Pulmonary artery endothelial cell (primary cell): ENCODE data around the gene SEPTIN2. TPM values are rescaled to one million over a fixed set of nuclear protein-coding genes. Genes with fewer than 3 reads are reported as not detected.
"Not testable (repeated sequence)": the region's sequence is repeated elsewhere in the genome, so short reads cannot be mapped to it uniquely, and the experiment has no call there.

Experiments
- DNase-seq: peaks from one replicate; pipeline ENCODE4 v3.0.0-alpha.2; 2011; ENCODE audit warnings: low read depth, low spot score
- total RNA-seq: library from RNA; depleted of rRNA; stranded (reverse); fragments of >200 nt; gene quantifications from 2 replicates; pipeline ENCODE4 v1.2.3, GENCODE V29; 2014

The SEPTIN2 gene
- total RNA-seq, 1 donor from 2014 or later, result 499 TPM

GRCh38 chr2:241313543-241314095 is 2.1 kb upstream of the SEPTIN2 start:
- no peak for DNase-seq

DNA sequence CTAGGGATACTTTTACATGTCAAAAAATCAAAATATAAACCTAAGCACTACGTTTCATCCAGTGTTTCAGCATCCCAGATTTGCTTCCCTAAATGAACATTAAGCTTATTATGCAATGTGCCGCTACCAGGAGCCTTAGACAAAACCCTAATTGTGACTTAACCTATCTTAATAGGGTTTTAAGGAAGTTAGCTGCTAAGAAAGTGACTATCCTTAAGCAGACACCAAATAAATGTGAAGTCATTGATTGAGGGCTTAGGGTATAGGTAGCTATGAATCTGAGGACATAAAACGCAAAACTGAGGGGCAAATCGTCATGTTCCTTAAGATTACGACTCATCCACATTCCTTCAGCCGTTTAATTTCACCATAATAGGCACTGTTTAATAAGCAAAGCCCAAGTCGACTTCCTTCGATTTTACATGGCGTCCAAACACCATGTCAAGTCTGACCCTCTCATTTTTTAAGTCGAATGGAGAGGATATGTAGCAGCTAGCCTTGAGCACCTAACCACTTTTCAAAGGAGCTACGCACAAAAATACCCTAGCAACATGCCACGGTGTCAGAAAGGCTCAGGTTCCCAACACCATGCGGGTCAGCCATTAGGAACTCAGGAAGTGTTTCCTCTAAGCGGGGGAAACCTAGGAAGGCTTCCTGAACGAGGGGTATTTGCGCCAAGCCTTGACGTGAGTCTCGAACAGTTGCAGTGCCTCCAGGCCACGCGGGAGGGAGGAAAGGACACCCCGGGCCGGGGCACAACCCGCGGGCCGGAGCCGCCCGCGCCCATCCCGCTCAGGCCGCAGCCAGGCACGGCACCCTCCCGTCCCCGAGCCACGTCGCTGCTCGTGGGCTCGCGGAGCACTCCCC is 1.3 kb upstream of the SEPTIN2 start:
- DNase-seq, result peak; percentile 15

- peak; percentile 95 for DNase-seq
Observed at GRCh38 chr2:241315093-241315878, 439 bp upstream of the SEPTIN2 start, which contains the start of gene HDLBP. Gene HDLBP, minus strand, starts transcription at chr2:241315672. Its CDS starts 48,803 bp downstream, at chr2:241266869.

DNA sequence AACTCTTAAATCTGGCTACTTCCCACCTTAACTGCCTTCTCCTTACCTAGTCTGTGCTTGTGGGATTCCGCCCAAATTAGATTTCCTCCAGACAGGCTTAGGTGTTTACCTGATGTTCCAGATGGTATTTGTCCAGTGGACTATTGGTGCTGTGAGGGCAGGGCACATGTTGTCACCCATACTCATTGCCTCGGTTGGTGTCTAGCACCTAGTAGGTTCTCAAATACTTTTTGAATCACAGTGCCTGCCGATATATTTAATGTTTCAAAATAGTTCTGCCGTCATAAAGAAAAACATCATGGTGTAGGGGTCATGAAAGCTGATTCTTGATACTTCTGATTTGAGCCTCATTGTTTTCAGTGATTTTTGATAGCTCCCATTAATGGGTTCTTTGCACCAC is 1.1 kb downstream of the SEPTIN2 start:
- no peak for DNase-seq

- no peak for DNase-seq
Observed at GRCh38 chr2:241317391-241317790, 1.7 kb downstream of the SEPTIN2 start.

DNA sequence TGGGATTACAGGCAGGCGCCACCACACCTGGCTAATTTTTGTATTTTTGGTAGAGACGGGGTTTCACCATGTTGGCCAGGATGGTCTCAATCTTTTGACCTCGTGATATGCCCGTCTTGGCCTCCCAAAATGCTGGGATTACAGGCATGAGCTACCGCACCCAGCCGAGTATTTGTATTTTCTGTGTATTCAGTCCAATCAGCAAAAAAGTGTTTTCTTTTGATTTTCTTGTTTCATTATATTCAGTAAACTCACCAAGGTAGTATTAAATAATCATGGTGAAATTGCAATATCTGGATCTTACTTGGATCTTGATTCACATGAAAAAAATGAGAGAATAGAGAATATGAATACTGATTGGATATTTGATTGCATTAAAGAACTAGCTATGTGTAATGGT is 3.1 kb downstream of the SEPTIN2 start:
- not testable (repeated sequence) for DNase-seq

DNA sequence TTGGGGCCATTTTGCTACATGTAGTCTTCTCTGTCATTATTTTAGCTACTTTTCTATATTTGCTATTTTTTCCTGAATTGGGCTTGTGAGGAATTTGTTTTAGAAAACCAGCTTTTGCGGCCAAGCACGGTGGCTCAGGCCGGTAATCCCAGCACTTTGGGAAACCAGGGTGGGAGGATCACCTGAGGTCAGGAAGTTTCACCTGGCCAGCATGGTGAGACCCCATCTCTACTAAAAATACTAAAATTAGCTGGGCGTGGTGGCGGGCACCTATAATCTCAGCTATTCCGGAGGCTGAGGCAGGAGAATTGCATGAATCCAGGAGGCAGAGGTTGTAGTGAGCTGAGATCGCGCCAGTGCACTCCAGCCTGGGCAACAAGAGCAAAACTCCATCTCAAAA is 4.7 kb downstream of the SEPTIN2 start:
- no peak for DNase-seq

DNA sequence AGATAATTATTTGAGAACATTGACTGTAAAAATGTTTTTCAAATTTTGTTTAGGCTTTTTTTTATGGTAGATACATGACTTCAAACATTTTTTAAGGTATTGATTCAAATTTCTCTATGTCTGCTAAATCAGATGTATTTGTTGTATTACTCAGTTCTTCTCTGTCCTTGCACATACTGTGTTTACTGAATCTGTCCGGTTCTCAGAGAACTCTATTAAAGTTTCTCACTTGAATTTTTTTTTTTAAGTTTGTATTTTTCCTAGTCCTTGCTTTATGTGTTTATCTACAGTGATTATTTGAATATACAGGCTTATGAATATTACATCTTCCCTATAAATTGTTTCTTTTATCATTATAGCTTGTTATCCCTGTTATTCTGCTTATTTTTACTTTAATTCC is 5.3 kb downstream of the SEPTIN2 start:
- no peak for DNase-seq

GRCh38 chr2:241321886-241322285 is 6.2 kb downstream of the SEPTIN2 start:
- DNase-seq, result no peak

- DNase-seq, result no peak
Observed at GRCh38 chr2:241323778-241324177, 8.1 kb downstream of the SEPTIN2 start.

DNA sequence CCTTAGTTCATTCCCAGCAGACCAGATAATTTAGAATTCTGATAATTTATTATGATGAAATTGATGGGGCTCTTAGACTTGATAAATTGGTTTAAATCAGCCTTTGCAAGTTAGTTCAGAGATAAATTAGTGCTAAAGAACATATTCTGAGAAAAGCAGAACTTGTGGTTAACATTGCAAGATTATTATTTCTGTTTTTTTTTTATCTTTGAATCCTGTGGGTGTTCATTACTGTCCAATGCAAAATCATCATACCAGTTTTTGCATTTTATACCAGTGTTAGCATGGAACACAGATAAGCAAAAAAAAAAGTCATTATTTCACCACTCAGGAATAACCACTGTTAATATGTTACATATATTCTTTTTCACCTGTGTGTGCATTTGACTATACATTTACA is 9.1 kb downstream of the SEPTIN2 start:
- DNase-seq, result no peak

DNA sequence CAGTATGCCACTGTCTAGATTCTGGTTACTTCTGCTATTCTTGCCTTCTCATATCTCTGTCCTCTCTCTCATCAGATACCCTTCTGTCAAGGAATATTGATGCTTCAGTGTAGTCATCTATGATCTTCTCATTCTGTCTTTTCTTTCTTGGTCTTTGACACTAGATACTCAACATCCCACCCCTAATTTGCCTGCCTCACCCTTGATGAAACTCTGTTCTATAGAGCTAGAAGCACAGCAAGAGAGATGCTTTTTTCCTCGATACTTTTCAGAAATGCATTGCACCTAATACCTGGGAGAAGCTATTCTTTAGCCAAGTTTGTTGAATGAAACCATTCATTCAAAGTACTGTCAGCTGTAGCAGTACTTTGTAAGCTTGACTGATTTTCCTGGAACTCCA is 9.5 kb downstream of the SEPTIN2 start:
- DNase-seq, result no peak

DNA sequence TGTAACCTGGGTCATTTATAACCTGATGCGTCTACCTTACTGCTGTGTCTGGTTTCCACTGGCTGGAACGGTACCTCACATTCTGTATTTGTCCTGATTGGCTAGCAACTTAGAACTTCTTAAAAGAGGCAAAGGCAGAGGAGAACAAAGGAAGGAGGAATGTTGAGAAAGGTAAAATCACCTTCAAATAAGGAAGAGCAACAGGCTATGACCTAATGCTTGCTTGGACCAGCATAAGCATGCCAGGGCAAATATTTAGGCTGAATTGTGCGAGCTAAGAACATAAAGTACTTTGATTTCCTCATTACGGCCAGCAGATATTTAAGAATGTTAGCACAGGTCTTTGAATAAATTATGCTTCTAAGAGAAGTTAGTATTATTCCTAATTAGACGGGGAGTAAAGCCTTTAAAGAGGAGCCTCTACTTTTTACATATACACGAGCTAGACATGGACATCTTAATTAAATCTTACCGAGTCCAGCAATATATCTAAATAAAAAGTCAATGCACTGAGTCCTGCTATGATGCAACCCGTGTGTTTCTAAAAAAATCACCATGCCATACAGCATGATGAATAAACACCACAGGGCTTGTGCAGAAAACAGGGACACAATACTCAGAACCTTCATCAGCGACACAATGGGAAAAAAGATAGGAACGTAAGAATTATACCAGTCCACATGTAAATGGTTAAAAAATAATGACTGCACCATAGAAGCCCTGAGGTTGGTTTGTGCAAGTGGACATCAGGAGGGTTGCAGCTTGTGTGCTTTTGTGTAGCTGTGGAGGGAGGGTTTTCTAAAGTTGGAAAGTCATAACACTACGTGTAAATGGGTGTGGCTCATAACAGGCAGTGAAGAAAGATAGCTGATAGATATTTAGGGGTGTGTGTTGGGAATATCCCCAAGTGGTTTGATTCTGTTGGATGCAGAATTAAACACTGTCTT is 14.2 kb downstream of the SEPTIN2 start:
- no peak for DNase-seq

- no peak for DNase-seq
Observed at GRCh38 chr2:241330616-241330981, 14.9 kb downstream of the SEPTIN2 start.

GRCh38 chr2:241334813-241335212 is 19.1 kb downstream of the SEPTIN2 start:
- no peak for DNase-seq

DNA sequence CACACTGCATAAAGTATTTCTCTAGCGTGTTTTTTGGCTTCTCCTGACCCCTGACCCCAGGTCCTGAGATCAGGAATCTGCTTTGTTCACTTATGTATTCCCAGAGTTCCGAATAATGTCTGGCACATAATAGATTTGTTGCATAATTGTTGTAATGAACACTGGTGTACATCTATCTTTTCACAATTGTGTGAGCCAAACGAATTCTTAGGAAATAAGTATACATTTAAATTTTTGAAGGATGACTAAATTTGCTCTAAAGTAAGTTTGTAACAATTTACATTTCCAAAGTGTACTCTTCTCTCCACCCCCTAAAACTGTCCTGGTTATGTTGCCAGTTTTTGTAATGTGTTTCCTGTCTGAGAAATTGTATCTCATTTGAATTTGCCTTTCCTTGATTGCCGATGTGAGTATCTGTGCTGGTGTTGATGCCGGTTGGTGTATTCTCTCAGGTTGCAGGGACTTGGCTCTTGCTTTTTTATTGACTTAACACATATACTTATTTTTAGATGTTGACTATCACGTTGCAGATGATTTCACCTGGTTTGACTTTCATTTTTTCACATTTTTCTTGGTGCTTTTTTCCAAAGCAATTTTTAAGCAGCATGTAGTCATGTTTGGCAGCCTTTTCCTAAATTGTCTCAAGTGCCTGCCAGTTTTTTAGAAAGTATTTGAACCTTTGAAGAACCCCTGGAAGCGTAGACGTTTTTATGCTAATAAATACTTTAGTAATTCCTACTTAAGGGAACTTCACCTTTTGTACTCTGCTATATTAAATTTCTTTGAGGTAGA is 24.3 kb downstream of the SEPTIN2 start:
- no peak for DNase-seq

DNA sequence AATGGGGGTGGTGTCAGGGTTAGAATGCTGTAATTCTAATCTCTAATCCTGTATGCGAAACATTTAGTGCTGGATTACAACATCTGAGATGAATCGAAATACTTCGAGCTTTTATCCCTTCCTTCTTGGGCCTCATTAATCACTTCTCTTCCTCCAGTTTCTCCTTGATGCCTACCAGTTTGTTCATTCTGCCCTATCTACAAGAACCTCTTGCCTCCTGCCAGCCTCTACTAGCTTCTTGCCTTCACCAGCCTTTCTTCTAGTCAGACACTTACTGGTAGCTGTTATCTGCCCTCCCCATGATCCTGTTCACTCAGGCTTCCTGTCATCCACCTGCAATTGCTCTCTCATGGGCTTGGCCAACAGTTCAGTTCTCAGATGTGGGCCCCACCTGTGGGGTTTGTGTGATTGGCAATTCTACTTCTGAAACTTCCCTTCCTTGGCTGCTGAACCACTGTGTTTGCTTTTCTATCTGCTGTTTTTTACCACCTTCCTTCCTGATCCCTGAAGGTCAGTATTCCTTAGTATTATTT is 25.0 kb downstream of the SEPTIN2 start:
- DNase-seq, result no peak

DNA sequence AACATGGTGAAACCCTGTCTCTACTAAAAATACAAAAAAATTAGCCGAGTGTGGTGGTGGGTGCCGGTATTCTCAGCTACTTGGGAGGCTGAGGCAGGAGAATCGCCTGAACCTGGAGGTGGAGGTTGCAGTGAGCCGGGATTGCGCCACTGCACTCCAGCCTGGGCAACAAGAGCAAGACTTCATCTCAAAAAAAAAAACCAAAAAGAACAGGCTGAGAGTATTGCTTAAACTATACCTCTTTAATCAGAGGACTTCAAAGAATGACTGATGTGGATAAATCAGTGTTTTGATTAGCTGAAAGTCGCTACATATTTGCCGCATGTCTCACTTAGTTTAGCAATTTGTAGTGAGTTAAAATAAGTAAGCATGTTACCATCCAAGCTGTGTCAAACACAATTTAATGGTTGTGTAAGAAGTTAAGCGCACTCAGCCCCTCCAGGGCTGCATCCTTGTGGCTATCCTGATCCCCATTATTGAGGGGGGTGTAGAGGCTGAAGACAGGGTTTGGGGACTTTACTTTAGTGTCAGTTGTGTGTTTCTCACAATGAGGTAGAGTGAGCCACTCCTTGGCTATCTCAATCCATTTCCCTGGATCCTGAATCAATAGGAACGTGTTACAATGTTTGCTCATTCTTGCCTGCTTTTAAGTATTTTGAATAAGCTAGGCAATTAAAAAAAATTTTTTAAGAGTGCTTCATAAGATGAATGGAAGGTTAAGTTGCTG is 29.4 kb downstream of the SEPTIN2 start:
- DNase-seq, result no peak

GRCh38 chr2:241349941-241350340 is 34.2 kb downstream of the SEPTIN2 start:
- DNase-seq, result no peak
